NCI-H82 (cell line): ENCODE results near the gene FECH.
A peak's percentile ranks its signal among the peaks of the same experiment; 100 is the strongest.
"Not testable (repeated sequence)": the region's sequence is repeated elsewhere in the genome, so short reads cannot be mapped to it uniquely, and the experiment has no call there.

ENCODE experiments used
- DNase-seq: peaks from one replicate; lab custom pipeline; 2025; lab: John Stamatoyannopoulos, UW

The FECH gene, protein sequence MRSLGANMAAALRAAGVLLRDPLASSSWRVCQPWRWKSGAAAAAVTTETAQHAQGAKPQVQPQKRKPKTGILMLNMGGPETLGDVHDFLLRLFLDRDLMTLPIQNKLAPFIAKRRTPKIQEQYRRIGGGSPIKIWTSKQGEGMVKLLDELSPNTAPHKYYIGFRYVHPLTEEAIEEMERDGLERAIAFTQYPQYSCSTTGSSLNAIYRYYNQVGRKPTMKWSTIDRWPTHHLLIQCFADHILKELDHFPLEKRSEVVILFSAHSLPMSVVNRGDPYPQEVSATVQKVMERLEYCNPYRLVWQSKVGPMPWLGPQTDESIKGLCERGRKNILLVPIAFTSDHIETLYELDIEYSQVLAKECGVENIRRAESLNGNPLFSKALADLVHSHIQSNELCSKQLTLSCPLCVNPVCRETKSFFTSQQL

DNA sequence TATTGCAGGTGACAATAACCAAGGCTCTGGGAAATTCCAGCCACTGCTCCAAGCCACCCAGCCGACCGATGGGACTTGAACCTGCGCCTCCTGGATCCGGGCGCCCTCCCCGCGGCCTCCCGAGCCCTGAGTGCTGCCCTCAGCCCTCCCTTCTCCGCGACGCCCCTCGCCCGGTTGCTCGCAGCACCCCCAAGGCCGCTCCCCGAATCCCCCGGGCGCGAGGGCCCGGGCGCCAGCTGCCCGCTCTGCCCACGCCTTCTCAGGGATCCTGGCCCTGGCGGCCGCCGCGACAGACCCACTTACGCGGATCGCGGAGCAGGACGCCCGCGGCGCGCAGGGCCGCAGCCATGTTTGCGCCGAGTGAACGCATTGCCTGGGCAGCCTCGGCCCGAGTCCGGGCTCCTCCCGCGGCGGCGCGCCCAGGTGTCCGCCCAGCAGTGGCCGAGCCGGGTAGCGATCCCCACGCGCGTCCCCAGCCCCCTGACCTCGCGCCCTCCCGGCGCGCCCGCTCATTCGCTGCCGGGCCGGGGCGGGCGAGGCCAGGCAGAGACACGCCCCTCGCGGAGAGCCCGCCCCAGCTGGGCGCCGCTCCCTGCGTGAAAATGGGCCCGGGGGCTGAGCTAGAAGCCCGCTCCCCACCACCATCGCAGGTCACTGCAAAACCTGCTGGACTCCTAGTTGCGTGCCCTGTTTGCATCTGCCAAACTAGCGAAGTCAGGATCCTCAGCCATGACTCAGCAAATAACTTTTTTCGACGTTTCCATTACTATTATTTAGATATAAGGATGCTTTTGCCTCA is at the start of gene FECH:
TSS of gene FECH (minus strand) at position 452 of the 799 bp plus-strand sequence. CDS start at position 370, 82 bp downstream.
- DNase-seq, result peak; percentile 62

DNA sequence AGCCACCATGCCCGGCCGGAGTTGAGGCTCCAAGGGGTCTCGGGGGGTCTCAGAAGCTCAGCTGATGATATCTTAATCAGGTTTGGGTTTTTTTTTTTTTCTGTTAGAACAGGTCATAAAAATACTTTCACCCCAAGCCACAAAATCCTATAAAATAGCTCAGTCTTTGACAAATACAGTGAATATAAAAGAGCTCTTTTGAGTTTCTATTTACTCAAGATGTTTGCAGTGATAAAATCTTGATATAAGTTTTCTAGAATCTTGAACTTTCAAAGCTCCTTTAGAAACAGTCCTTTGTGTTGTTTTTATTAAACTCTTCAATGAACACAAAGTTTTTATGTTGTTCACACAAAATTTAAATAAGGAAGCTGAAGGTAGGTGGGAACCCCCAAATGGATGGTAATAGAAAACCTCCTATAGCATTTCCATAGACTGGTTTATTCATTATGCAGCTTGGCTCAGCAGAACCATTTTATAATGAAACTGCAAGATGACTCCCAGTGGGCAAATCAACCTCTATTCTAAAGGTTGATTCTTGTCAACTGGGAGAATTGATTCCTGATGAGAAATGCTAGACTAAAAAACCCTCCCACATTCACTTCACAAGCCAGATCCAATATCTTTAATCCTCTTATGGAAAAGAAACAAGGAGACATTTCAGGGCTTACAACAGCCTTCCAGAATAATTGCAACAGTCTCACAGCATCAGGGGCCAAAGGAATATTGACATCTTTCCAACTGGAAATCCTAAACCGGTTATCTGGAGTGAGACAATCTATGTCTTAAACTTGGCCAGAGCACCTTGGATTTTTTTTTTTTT is 48.7 kb upstream of the FECH start:
- peak; percentile 73 for DNase-seq

DNA sequence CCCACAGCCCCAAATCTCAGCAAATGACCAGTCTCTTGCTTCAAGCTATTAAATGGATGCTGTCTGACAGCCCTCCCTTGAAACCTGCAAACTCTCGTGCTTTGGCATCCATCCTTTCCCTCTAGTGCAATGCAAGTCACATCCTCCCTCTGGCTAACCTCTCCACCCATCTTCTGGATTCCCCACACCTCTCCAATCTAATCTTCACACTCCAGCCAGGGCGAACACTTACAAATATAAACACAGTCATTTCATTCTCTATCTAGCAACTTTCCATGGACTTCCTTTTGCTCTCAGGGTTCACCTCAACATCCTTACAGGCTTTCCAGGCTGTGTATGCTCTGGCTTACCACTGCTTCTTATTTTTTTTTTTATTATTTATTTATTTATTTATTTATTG is 45.2 kb upstream of the FECH start:
- DNase-seq, result no peak

DNA sequence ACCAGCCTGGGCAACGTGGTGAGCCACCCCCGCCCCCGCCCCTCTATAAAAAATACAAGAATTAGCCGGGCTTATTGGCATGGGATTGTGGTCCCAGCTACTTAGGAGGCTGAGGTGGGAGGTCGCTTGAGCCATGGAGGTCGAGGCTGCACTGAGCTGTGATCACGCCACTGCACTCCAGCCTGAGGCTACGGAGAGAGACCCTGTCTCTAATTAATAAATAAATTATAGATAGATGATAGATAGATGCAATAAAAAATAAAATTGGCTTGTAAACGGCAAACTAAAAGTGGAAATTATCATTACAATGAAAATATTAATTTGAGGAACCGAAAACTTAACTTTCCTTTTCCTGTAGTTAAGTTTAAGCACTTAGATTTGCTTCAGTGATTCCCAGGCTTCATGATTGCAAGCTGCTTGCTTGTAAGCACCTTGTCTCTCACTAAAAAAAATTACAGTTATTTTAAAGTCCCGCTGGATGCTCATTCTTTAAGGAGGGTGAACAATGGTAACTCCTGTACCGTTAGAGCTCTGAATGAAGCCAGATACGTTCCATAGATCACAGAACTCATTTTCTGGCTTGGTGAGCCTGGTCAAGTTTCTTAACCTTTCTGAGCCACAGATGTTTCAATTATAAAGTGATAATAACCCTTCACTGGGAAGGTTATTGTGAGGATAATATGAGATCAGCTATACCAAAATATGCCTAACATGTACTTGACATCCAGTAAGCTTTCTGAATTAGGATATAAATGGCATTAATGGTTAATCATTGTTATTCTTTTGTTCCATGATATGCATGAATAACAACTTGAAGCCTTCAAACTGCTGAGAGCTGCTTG is 44.5 kb upstream of the FECH start:
- peak; percentile 29 for DNase-seq

- DNase-seq, result peak; percentile 88
Observed at GRCh38 chr18:57630002-57630753, 43.7 kb upstream of the FECH start.

GRCh38 chr18:57629422-57629821 is 42.9 kb upstream of the FECH start:
- no peak for DNase-seq

- peak; percentile 60 for DNase-seq
Observed at GRCh38 chr18:57627488-57627887, 41.0 kb upstream of the FECH start.

GRCh38 chr18:57624988-57625387 is 38.5 kb upstream of the FECH start:
- no peak for DNase-seq

- DNase-seq, result peak; percentile 41
Observed at GRCh38 chr18:57621246-57621604, 34.7 kb upstream of the FECH start.

GRCh38 chr18:57619876-57620275 is 33.4 kb upstream of the FECH start:
- DNase-seq, result no peak

GRCh38 chr18:57618910-57619309 is 32.4 kb upstream of the FECH start:
- no peak for DNase-seq

GRCh38 chr18:57603871-57604270 is 17.4 kb upstream of the FECH start:
- no peak for DNase-seq

DNA sequence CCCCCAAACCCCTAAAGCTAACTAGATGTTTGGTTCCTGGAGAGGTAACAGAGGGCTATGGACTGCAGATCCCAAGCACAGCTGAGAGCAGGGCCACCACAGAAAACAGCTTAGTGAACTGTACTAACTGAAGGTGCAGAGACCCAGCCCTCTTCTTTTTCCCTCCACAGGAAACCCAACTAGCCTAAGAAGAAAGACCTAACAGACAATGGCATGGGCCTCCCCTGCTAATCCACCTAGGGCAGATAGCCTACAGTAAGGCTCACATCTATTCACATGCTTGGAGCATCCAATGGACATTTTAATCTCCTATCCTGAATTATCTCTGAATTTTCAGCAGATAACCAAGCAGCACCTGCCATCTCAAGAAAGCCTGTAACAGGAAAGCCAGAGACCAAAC is 8.8 kb upstream of the FECH start:
- DNase-seq, result peak; percentile 15

GRCh38 chr18:57592716-57593115 is 6.2 kb upstream of the FECH start:
- DNase-seq, result not testable (repeated sequence)

GRCh38 chr18:57589161-57589560 is 2.7 kb upstream of the FECH start:
- DNase-seq, result no peak

GRCh38 chr18:57587098-57587661 is 678 bp upstream of the FECH start:
- no peak for DNase-seq

GRCh38 chr18:57585855-57586250 is 649 bp downstream of the FECH start:
- no peak for DNase-seq

DNA sequence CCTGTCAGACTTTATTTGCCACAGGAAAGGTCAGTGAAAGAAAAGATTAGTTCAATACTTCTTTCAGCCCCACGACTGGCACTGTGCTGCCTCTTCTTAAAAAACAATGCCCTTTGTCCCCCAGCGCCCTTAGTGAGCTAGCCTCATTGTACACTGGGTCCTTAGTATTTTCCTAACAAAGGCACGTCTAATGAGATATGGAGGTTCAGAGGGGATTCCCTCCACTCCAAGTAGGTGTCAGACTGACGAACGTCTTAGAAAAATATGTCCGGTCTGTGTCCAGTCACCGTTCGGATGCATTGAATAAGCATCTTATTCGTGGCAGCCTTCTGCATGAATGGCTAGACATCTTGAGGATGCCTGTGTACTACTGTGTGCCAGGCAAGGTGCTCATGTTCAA is 1.1 kb downstream of the FECH start:
- peak; percentile 27 for DNase-seq

DNA sequence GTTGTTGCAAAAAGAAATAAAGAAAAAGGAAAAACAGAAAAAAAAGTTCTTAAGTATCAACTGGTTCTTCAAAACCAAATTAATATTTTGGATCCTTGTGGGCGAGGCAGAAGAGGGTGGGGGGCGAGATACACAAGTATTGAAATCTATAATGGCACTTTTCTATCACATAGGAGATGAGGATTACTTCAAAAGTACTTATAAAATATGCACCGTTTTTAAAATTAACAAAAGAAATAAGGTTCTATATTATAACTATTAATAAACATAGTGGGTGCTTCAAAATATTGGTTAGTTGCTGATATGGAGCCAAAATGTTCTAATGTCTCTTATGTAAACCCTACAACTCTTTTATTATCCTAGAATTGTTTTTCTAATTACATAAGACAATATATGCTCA is 2.1 kb downstream of the FECH start:
- no peak for DNase-seq

- DNase-seq, result no peak
Observed at GRCh38 chr18:57583297-57583835, 3.1 kb downstream of the FECH start.
